HG03354 (cell line): ENCODE results near the gene TTLL11.
A peak's percentile ranks its signal among the peaks of the same experiment; 100 is the strongest.

ENCODE experiments used
- ATAC-seq: cut with Tn5 transposase; IDR thresholded peaks from one replicate; pipeline ENCODE4 v1.9.1; 2021; ENCODE audit warnings: mild to moderate bottlenecking; ENCODE audit not compliant: unreplicated experiment, poor library complexity, severe bottlenecking

Gene TTLL11

GRCh38 chr9:121950866-121951265, 142.2 kb downstream of the TTLL11 start:
- ATAC-seq, result no peak

DNA sequence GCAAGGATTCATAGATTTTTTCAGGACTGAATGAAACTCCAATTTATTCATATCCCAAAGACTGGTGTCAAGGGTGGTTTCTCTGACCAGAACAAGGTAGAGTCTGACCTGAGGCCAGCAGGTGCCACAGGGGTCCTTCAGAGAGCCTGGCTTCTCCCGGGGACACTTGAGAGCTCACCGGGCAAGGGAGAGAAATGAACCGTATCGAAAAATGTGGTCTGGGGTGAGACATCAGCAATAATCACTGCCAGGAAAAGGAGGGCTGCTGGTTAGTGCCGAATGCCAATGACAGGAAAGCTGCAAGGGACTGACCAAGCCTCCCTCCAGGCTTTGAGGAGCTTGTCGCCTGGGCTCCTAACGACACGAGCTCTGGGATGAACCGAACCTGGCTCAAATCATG, 142.7 kb downstream of the TTLL11 start:
- no peak for ATAC-seq

DNA sequence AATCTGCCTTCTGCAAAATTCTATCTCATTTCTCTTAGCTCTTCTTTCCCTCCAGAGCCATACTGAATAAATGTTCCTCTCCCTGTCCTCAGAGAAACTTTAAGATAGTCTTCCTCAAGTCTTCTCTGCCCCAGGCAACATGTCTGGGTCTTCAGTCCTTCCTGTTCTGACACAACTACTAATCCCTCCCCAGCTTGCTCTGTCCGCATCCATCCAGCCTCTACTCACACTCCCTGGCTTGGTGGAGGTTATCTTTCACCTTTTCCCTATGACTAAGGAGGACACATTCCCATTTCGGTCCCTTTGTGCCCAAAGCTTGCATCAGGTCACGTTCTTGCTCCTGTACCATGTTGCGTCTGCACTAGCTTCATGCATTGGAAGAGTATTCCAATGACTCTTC, 143.3 kb downstream of the TTLL11 start:
- no peak for ATAC-seq

DNA sequence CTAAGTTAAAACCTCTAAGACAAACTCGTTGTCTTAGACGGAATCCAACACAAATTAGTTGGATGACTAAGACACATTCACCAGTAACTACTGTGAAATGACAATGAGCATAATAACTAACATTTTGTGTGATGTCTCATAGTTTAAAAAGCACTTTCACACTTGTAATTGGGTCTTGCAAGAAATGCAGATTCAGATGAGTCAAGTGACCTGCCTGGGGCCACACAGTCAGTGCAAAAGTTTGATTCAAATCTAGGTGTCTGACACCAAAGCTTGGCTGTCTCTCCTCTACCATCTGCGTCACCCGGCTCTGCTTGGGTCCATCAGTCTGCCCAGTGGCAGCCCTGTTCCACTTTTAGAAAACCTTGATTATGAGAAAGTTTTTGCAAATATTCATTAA, 143.7 kb downstream of the TTLL11 start:
- ATAC-seq, result no peak

- no peak for ATAC-seq
Observed at GRCh38 chr9:121947775-121948174, 145.3 kb downstream of the TTLL11 start.

GRCh38 chr9:121946465-121946864, 146.6 kb downstream of the TTLL11 start:
- ATAC-seq, result no peak

- ATAC-seq, result no peak
Observed at GRCh38 chr9:121945849-121946248, 147.3 kb downstream of the TTLL11 start.

DNA sequence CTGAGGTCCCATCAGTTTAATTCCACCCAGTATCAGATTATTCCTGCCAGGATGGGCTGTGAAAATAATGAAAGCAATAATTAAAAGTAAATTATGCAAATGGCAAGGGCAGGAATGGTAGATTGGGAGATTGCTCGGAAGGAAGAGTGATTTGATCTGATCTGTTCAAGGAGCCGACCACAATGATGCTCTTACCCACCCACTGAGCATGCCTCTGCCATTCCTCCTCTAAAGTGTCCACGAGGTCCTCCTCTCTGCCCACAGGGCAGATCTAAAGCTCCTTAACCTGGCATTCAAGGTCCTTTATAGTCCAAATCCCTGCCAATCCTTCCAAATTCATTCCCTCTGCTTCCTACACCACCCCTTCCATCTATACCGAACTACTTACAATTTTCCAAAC, 147.8 kb downstream of the TTLL11 start:
- no peak for ATAC-seq

DNA sequence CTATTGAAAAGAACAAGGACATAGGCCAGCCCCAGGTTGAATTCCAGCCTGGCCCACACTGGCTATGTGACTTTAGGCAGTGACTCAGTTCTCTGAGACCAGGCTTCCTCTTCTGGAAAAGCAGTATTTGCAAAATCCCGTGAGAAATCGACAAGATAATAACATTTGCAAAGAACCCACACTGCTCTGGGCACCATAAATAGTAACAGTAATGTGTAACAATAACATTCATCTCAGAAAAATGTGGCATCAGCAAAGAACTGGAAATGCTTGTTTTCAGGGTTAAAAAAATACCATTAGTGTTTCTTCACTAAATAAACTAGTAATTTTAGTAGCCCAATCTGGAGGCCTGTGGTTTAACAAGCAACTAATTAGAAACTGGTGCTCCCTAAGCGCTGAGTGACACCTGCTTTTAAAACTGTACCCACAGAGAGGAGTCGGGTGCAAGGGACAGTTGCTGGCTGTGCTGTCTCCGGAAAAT, 148.4 kb downstream of the TTLL11 start:
- ATAC-seq, result no peak

DNA sequence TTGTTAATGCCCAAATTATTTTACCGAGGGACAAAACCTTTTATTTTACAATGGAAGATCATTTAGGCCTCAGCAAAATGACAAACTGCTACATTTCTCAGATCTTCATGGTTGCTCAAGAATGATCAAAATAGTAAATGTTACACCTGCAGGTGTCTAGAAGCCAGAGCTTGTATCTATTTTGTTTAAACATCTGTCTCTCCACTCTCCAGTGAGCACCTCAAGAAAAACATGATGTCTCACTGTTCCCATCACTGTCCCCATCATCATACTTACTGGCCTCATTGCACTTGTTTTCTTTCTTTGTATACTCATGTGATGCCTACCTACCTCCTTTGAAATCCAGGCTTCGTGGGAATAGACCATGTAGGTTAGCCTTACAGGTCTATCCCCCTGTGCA, 149.6 kb downstream of the TTLL11 start:
- ATAC-seq, result peak; percentile 59

DNA sequence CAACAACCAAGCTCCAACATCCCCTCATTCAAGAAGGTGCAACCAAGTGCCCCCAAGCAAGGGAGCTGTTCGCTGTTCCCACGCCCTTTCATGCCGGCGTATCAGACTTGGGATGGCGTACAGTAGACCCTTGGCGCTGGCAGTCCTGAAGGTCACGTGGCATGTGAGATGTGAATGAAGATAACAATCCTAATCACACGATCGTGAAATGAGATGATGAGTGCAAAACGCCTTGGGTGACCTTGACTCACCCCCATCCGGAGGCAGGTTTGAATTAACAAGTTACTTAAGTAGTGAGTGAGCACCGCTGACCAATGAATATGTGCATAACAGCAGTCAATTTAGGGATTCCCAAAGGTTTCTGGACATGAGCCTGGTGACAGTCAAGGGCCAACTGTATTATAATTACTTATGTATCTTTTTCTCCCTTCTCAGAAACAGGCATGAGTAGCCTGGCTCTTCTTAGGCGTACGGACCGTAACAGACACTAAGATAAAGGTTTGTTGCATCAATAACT, 150.2 kb downstream of the TTLL11 start:
- ATAC-seq, result peak; percentile 22

DNA sequence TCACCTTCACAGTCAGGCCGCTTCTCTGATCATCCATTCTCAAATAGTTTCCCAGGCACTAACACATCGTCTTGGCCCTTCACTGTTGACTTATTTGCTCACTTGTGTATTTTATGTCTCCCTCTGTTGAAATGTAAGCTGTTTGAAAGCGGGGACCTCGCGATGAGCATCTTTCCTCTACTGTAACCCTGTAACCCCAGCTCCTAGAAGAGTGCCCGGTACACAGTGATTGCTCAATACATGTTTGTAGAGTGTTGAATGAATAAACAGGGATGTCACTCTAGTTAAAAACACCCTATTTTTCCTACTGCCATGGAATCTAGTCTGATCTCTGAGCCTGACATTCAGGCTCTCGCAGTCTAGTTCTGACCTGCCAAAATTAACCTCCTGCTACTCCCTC, 150.8 kb downstream of the TTLL11 start:
- no peak for ATAC-seq

DNA sequence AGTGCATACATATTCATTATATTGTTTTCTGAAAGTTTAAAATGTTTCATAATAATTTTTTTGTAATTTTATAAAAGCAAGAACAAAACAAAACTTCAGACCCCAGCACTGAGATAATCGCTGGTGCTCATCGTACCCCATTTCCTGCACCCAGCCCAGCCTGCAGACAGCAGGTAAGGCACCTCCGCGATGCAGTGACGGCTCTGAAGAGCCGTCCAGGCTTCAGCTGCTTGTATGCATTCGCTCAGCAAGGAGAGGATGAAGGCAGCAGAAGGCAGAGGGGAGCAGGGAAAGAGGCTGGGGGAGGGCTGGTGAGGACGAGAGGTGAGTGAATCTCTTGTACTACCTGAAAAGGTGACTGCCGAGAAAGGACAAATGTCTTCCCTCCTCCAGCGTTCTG, 153.5 kb downstream of the TTLL11 start:
- ATAC-seq, result no peak

GRCh38 chr9:121938621-121939020, 154.5 kb downstream of the TTLL11 start:
- no peak for ATAC-seq

DNA sequence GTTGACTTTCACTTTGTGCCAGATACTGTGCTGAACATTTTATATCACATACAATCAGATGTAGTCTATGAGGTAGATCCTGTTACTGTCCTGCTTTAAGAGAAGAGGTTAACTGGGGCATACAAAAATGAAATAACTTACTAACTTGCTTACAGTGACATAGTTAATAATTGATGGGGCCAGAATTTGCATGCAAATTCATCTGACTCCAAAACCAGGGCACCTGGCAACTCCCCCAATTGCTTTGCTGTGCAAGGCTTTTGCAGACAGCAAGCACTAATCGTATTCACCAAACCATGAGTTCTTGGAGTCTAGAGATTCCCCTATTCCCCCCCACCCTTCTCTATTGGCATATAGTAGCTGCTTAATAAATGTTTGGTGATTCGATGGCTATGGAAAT, 155.9 kb downstream of the TTLL11 start:
- ATAC-seq, result peak; percentile 70

DNA sequence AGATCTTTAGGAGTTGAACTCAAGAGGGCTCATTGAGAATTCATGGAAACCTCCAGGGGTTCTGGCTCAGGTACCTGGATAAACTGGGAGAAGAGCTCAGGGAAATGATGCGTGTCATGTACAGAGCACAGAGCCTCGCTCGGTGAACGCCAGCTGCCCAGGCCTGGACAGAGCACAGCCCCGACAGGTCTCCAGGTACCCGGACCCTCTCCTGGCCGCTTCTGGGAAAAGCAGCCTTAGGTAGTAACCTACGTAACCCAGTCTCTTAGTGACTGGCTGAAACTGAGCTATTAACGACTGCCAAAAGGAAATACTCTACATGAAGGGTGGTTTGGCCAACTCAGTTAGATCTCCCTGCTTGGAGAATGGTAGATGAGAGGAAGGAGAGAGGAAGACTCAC, 157.4 kb downstream of the TTLL11 start:
- no peak for ATAC-seq

DNA sequence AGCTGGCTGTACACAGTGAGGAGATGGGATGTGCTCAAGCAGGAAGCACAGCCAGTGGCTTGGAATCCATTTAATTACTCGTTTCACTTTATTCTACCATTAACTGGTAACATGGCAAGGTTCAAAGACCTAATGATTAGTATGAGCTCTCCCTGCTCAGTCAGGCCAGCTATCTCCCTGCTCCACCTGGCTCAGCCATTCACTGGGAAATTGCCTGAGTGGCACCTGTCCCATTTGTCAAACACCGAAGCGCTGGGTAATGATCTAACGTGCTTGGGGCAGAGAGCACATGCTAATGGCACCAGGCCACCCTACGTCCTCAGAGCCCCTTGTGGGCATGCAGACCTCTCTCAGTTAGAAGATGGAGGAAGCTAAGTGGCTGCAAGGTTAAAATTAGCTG, 162.2 kb downstream of the TTLL11 start:
- ATAC-seq, result no peak

DNA sequence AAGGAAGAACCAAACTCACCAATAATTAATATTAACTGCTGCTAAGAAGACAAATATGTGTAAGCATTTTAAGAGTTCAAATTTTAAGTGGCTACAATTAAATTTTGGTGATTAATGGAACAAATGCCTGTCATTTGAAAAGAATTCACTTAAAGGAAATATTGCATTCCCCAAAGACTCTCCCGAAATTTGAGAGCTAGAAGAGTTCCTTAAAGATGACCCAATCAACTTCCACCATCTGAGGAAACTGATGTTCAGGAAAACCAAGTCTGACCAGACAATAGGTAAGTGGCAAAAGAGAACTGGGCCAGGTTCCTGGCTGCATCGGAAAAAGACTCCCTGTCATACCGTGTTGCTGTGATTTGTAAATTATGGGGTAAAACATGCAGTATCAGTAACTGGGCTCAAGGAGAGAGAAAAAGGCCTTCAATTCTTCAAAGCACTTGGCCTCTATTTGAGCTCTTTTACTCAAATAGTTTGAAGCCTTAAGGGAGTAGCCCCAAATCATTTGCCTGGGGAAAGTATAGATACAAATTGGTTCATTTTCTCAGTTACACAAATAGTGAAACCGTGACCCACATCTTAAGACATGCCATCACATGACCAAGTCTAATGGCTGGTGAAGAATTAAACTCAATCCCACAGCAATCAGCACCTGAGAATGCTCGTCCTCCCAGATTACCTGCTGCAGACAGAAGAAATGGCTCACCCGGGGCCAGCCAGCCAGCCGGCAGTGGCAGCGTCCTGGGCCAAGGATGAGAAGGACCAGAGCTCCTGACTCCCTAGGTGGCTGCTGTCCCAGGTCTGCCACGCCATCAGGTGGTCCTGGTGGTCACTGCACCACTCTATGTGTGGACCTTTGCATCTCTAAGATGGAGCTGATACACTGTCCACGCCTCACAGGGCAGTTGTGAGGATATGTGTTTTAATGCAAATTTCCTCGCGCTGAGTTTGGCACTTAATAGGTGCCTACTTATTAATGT, 162.9 kb downstream of the TTLL11 start:
- peak; percentile 67 for ATAC-seq

DNA sequence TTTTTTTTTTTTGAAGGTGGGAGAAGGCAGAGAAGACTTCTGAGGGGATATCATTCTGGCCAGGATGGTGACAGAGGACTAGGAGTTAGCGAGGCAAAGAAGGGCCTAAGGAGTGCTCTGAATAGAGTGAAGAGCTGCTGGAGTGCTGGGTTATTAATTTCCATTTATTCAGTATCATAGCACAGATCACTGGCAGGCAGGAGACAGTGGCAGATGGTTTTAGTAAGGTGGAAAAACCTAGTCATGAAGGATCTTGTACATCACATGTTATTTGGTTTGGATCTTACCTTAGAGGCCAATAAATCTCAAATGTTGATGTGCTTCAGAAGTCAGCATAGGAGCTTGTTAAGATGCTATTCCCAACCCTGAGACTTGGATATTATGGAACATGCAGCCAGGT, 165.5 kb downstream of the TTLL11 start:
- no peak for ATAC-seq

- ATAC-seq, result no peak
Observed at GRCh38 chr9:121927081-121927480, 166.0 kb downstream of the TTLL11 start.

GRCh38 chr9:121926351-121926801, 166.7 kb downstream of the TTLL11 start:
- ATAC-seq, result no peak
